Fibroblast of upper back skin (primary cell): ENCODE data around the gene MTSS2.

ENCODE experiments used
- DNase-seq: peaks from one replicate; pipeline ENCODE4 v3.0.0-alpha.2; 2013

Gene MTSS2

DNA sequence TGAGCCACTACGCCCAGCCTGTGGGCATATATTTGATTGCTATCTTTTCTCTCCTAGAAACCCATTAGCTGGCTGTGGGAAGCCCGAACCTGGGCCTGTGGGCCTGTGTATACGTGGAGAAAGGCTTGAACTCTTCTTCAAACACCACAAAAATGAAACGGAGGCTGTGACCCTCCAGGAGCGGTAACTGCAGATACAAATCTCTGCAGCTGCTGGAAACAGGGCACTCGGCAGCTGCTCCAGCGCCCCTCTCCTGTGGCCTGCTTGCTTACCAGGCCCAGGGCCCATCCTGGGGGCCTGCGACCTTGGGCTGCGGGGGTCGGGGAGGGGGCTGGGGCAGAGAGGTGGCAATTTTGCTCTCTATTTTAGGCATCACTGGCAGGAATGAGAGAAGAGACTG is 28.0 kb upstream of the MTSS2 start:
- DNase-seq, result no peak

DNA sequence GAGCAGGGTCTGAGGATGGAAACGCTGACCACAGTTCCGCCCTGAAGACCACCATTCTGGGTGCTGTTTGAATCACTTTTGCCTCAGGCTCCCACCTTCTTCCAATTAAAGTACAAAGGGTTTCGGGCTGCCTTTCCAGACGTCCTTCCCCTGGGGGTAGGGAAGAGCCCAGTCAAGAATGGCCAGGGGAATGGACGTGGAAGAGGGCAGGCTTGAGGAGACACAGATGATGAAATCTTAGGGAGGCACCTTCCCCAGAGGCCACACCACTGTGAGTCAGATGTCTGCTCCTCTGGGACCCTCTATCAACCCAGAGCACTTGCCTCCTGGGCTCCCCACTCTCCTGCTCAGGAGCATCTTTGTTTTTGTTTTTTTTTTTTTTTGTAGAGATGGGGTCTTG is 27.5 kb upstream of the MTSS2 start:
- peak; percentile 34 for DNase-seq

DNA sequence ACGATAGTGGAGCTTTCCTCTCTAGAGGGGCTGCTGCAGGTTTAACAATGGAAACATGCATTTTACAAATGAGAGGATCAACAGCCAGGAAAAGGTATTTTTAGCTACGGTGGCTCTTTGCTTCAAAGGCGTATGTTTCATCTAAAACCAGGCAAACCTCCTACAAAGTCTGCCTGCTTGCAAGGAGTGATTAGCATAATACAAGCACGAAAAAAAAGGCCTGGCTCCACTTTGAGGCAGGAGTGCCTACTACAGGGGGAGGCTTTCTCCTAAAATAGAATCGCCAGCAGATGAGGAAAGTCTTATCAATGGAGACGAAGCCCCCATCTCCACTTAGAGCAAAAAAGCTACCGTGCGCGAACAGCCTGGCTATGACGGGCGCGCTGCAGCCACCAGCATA is 27.1 kb upstream of the MTSS2 start:
- no peak for DNase-seq

DNA sequence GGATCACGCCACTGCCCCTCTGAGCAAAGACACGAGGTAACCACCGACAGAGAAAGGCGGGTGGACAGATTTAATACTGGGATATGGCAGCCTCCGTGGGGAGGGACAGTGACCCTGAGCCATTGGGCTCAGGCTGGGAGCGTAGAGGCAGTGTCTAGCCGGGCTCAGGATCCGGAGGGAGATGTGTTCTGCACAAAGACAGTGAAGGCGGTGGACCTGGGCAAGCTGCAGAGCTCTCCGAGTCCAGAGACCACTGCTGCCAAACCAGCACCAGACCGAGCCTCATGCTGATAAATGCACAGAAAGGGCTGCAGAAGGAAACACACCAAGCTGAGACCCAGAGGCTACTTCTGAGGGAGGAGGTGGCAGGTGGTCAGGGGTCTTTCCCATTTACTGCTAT is 26.5 kb upstream of the MTSS2 start:
- DNase-seq, result no peak

DNA sequence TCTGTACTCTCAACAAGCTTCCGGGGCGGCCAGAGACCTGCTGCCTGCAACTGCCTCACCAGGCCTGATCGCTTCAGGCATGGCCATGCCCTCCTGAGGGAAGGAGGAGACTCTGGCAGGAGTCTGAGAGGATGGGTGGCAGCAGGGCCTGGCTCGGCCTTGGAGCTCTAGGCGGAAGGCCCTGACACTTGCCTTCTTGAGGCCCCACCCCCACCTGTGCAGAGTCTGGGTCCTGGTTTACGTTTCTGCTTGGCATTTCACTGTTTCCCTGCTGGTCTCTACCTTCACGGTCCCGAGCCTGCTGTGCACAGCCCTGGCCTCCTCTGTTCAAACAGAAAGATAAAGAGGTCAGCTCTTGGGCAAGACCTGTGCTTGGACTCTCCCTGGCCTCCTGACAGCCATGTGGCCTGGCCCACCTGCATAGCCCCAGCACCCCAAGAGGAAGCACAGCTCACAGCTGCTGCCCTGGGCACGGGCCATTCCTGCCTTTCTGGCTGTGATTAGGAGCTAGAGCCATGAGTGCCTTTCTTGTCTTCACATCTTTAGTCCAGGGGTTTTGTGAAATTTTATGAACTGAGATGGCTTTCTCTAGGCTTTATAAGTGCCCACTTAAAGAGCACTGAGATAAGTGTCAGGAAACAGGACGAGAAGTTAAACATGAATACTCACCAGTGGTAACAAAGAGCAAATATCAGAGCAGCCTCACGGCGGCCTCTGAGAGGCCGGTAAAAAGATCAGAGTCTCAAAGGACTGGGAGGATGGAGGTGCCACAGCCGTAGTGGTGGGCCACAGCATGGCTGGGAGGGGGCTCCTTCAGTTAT is 25.6 kb upstream of the MTSS2 start:
- DNase-seq, result no peak

DNA sequence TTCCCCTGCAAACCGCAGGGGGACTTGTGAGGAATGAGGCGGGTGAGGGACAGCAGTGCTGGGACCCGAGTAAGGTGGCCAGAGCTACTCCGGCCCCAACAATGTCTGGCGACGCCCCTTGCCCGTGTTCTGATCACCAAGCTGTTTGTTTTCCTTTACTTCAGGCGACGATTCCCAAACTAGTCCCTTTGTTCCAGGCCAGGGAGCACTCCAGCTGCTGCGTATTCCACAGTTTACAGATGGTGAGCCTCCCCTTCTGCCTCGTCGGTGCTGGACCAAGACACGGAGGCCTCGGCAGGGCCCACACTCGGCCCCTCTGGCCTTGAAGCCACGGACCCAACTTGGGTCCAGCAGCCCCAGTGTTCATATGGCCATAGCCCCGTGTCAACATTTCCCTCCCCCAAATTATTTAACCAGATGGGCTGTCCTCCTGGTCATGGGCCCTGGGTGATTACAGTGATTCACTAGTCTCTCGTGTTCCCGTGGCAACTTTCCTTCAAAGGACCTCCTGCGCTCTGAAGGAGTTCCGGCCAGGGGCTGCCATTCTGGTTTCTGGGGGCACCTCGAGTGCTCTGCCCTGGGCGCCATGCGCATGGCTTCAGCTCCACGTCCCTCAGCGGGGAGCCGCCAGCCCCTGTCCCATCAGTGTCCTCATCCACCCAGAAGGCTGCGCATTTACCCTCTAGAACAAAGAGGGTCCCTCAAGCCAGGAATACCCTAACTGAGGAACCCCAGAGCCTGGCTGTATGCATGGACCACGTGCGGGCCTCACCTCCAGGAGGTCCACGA is 24.8 kb upstream of the MTSS2 start:
- DNase-seq, result no peak

DNA sequence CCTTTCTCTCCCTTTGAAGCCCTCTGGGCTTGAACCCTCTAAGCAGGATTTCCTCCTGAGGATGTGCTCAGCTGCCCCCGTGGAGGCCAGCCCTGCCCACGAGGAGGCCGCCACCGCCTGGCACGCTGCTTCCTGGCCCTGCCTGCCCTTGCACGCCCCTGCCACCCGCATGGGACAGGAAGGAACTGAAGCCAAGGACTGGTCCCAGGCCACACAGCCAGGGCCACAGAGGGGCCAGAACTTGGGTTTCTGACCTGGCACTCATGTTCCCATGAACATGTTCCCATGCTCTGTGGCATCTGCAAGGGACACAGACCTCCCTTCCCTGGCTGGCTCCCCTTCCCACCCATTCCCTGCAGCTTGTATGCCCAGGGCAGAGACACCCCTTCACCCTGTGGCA is 24.1 kb upstream of the MTSS2 start:
- no peak for DNase-seq

DNA sequence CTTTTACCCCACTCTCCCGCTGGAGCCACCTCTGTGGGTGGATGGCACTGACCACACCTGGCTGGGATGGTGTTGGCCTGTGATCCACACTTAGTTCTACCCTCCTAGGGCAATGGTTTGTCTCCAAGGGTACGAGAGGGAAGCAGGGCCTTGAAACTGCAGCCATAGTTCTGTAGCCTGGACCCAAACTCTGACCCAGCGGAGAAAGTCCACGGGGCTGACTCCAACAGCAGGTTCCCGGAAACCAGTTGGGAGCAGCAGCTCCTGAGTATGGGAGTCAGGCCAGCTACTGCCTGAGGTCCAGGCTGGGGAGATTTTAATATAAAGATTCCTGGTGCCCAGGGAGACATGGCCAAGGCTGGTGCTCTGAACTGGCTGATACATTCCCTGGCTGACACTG is 23.6 kb upstream of the MTSS2 start:
- no peak for DNase-seq

DNA sequence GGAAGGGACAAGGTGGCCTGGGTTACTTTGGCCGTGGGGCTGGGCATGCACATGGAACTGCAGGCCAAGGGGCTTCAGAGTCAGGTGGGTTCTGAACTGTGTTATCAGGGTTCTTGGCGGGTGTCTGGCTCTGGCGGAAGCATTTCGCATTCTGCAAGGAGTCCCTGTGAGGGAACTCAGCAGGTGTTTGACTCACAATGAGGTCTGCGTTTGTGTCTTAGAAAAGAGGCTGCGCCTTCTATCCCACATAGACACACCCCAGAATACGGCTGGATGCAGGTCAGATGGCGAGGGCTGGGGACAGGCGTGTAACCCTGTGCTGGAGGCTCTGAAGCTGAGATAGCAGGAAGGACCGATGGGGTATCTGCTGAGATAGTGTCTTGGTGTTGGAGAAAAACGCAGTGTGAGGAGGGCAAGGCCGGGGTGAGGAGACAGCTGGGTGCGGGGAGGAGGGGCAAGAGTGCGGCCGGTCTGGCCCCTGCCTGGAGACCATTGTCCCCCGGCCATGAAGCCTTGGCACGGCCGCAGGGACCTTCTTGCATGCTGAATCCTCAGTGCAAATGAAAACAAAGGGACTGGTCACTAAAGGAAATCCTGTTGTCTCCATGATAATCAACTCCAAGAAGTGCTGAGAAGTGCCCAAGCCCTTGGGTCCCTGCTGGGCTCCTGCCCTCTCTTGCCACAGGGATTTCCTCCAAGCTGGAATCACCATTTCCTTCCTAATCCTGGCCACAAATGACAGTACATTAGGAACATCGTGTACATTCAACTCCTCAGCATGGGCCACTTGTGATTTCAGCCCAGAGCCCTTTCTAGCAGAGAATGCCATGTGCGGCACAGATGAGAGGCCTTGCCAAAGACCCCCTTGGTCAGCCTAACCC is 22.8 kb upstream of the MTSS2 start:
- no peak for DNase-seq

DNA sequence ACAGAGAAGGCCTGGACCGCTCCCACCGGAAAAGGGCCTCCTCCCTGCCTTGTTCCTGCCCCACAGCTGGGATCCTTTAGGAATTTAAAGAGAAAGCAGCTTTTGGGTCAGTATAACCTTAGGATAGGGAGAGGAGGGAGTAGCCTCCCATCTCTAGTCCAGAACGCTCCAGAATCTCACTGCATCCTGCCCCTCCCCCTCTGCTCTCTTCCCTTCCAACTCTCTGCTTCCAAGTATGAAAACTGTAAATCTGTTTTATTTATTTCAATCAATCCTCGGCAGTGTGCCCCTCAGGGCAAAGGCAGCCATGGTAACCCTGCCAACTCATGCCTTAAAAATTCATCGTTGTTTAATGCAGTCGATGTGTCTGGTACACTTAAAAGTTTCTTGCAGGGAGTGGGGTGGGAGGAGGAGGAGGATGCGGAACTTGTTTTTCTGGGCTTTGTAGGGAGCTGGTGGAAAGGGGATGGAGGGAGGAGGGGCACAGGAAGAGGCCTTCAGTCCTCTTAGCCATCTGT is 21.2 kb upstream of the MTSS2 start:
- peak; percentile 82 for DNase-seq

DNA sequence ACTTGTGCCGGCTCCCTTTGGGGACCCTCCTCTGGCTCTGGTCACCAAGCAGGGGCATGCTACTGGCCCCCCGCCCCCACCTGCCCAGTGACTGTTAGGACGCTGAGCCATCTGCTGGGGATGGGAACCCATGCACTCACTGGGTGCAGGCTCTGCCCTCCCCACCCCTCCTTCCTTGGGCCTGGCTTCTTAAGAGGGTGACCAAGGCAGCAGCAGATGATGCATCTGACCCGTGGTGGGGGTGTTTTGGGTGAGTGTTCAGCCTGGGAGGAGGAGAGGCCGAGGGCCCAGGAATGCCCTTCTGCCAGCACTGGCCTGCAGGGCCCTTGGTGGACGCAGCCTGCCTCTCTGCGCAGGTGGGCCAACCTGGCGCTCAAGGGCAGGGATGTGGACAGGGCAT is 19.2 kb upstream of the MTSS2 start:
- DNase-seq, result no peak

DNA sequence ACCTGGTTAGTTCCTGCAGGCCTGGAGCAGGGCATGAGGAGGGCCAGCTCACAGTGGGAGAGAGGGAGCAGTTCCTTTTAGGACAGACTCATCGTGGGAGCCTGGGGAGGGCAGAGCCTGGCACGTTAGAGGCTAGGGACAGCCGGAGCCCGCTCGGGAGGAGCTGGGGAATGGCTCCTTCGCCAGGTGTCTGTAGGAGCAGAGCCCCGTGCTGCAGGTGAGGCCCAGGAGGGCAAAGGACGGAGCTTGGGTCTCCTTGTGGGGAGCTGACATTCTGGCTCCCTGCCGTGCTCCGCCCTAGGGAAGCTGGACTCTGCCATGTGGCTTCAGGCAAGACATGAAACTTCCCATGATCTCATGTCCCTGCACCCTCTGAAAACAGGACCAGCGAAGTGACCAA is 18.7 kb upstream of the MTSS2 start:
- DNase-seq, result no peak

DNA sequence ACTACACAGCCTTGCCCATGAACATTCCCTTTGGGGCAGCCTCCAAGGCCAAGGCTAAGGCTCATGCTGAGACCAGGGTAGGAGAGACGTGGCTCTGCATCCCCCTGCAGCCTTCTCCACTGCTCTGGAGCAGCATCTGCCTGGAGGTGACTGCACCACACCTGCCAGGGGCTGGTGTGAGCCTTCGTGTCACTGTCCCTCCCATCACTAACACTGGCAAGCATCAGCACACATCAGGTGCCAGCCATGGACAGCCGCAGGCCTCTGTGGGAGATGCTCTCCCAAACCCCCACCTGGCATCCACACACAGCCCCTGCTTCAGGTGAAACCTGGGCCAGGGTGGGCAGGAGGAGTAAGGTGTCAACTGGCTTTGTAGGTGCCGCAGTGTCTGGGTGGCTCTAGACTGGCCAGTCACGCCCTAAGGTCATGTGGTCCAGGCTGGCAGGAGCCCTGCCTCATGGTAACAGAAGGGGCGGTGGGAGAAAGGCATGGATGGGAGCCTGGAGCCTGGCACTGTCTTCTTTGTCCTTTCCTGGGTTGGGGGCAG is 18.1 kb upstream of the MTSS2 start:
- no peak for DNase-seq

DNA sequence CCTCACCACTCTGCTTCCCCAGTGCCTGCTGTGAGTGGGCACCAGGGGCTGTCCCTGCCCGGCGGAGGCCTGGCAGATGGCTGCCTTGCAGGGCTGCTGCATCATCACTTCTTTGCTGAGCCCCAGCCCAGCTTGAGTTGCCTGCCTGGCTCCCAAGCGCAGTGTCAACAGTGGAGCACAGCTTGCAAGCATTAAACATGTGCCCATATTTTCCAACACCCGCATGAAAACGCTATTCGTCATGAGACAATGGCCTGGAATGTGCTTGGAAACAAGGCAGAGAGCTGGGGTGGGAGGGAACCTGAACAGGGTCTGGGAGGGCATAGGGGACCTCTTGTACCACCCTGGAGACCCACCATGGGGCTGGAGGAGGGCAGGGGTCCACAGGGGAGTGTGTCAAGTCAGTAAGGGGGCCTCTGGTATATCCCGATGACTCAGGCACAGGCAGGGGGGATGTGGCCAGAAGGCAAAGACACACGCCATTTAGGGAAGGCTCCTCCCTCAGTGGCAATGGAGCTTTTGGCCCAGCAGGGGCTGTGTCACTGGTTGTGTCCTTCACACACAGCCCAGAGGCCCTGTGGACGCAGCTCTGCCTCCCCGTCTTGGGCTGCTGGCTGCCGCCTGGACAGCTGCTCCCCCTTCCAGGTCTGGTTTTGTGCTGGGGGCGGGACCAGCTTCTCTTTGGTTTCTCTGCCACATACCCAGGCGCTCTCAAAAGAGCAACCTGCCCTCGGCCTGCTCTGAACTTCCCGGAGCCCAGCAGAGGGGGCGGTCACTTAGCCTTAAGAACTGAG is 17.4 kb upstream of the MTSS2 start:
- peak; percentile 89 for DNase-seq

DNA sequence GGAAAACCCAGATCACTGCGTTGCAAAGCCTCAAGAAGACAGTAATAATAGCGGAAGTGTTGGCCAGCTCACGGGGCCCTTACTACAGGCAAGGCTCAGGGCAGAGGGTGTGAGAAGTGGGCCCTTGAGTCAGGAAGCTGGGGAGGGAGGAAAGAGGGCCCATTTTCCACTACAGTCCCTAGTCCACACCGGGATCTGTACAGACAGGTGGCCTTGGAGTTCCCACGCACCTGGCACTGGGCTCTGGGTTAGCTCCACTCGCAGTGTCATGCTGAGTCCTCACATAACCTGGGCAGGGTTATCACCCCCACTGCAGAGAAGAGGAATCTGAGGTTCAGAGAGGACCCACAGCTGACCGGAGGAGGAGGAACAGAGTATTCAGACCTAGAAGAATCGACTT is 16.8 kb upstream of the MTSS2 start:
- no peak for DNase-seq

DNA sequence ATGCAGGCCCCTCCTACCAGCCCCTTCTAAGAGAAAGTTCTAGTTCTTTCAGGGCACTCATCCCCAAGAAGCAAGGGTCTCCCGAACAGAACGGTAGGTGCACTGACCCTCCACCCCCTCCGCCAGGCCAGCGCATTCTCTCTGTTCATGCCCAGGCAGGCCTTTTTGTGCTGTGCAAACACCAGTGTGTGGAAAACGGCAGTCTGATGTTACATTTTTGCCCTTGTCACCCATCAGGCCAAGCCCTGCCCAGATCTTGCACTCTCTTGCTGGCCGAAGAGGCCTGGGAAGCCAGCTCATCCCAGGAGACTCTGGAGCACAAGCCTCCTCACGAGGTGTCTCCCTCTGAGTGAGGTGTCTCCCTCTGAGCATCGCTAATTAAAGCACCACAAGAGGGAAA is 16.1 kb upstream of the MTSS2 start:
- DNase-seq, result no peak

DNA sequence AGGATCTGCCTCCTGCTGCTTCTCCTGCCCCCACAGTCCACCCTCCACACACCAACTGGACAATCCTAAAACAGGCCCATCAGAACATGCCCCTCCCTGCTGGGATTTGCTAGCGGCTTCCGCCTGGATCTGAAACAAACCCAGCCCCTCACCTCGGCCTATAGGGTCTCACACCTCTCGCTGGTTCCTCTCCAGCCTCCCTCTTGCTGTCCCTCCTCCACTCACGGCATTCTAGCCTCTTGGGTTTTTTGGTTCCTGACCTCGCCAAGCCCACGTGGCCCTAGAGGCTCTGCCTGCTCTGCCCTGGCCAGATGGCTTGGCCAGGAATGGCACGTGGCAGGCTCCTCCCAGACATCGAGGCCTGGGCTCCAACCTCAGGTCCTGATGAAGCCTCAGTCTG is 15.7 kb upstream of the MTSS2 start:
- no peak for DNase-seq

DNA sequence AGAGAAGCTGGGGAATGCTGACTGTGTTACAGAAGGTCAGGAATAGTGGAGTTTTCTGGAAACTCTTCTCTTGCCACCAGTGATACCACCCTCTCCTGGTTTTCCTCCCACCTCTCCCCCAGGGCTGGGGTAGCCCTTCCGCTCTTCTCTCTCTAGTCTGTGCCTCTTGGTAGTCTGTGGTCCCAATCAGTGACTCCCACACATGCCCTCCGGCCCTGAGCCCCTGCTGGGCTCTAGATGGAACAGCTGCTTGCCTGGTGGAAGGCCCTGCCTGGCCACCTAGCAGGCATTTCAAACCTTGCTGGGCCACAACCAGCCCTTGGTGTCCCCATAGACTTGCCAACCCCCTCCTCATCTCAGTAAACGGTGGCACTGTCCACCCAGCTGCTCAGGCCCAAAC is 15.2 kb upstream of the MTSS2 start:
- no peak for DNase-seq

DNA sequence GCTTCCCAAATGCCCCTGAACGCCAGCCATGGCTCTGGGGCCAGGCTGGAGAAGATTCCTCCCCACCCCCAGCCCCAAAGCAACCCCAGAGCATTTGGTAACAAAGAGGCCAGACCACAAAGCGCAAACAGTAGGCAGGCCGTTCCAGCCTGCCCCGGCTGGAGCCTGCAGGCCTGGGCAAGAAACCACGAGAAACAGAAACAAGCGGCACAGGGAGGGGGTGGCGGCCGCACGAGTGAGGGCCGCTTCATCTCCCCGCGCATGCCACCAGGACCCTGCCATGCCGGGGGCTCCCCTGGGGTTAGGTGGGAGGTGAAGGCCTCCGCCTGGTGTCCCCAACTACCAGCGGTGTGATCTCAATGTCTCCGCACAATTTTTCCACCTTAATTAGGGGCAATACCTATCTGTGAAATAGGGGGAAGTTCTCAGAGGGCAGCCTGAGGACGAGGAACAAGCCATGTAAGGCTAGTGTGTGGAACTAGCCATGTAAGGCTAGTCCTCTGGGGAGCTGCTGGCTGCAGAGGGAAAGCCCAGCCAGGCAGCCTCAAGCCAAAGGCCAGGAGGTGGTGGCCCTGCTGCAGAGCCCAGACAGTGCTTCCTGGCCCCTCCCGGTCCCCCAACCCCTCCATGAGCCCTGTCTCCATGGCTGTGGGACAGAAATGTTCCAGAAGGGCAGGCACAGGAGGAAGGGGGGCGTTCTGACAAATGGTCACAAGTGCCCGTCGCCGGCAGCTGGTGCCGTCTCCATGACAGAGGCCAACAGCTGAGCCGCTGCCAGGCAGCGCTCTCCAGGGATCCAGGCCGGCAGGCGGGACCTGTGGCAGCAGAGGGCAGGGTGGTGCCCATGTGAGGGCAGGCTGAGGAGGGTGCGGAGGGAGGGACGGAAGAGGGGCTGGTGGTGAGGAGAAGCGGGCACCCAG is 14.5 kb upstream of the MTSS2 start:
- no peak for DNase-seq

DNA sequence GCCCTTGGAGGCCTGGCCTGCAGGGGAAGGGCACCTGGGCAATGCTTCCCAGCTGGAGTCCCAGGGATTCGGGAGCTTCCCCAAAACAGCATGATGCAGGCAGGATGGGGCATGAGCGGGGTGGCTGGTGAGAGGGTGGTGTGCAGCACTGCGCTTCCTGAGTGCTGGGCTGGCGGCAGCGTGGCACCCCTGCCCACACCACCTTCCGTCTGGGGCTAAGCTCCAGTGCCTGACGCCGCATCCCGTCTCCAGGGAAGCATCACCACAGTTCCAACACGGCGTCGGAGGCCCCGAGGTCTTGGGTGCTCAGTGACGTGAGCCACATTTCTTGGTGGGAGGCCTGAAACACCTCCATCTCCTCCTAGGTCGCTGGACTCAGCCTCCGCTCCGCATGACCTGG is 13.8 kb upstream of the MTSS2 start:
- DNase-seq, result no peak

DNA sequence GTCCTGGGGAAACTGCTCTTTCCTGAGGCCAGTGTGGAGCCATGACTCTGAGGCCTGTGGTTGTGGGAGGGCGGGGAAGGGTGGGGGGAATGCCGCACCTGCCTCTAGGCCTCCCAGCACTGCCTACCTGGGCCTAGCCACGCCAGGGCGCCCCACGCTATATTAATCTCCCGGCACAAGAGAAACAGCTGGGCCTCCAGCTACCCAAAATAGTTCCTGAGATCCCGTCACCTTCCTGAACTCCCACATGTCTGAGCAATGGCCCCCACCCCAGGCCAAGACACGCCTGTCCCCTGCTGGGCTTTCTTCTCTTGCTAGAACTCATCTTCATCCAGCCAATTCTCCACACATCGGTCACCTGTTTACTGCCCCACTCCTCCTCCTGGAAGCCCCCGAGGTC is 13.0 kb upstream of the MTSS2 start:
- no peak for DNase-seq
